GM19099 (cell line): Measurements from ENCODE around the gene AOC3.

Source experiments
- POLR2A ChIP-seq: IDR thresholded peaks from 3 replicates; pipeline ENCODE4 v1.6.1; 2011; ENCODE audit warnings: low read depth; ENCODE audit not compliant: insufficient read length; ENCODE audit errors: extremely low read depth

Gene AOC3

DNA sequence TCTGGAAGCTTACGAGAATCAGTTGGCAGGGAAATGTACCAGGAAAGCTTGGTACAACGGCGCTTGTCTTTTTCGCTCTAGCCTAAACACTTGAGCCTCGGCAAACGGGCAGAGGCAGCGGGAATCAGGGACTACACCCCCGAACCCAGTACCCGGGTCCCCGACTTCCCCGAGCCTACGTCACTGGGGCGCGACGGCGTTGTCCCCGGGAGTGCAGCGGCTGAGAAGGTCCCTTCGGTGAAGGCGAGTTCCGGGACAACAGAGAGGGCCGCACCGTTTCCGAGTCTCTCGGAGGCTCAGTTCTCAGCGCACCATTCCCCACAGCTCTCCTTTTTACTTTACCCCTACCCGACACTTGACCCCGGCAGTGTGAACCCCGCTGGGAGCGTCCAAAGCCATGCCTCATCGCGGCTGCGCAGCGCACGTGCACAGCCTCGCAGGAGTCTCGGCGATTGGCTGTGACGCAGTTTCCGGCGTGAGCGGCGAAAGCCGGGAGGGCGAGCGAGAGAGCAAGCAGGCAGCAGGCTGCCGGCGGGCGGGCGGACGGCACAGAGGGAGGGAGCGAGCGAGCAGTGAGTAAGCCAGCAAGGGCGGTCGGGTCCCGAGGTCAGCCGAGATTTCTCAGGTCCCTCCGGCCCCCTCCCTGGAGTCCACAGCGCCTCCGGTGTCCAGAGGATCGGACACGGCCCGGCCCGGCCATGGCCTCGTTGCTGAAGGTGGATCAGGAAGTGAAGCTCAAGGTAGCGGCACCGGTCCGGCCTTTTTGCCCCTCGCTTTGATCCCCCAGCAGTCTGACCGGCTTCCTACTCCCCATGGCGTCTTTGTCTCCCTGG lies 17.8 kb upstream of the AOC3 start, which contains the start of gene PSME3:
Gene PSME3, plus strand, starts transcription at position 464 of the 833 bp plus-strand sequence. Its CDS starts 235 bp downstream, at position 699.
- TF ChIP-seq POLR2A, result peak; percentile 97

DNA sequence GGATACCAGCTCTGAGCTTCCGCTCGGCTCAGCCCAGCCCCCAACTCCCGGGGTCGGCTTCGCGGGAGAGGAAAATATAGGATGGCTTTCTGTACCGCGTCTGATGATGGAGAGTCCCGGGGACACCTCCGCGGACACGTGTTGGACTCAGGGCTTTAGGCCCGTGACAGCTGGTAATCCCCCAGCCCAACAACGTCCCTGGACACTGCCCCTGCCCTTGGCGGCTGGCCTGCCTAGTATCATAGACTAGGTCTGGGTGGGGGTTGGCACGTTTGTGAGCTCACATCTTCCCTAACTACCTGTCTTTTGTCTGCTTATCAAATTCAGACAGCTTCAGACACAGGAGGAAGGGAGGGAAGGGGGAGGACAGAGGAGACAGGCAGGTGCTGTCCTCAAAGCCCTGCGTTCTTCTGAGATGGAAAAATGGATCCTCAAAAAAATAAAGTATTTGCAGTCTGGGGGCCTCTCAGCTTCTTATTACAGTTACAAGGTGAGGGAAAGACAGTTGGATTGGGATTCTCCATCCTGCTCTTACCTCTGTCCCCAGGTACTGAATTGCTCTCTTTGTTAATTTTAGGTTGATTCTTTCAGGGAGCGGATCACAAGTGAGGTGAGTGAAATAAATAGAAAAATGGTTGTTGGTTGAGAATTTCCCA lies 17.1 kb upstream of the AOC3 start:
- no peak for TF ChIP-seq POLR2A

DNA sequence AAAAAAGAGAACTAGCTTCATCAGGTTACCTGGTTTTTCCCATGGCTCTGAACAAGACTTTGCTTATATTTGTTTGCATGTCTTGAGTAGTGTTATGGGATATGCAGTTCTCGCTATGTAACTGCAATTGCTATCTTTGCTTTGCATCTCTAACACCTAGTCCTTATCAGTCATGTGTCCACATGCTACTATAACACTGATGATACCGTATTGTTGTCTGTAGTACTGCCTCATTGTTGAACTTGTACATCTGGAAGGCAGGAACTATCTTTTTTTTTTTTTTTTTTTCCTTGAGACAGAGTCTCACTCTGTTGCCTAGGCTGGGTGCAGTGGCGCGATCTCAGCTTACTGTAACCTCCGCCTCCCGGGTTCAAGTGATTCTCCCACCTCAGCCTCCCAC lies 15.3 kb upstream of the AOC3 start:
- TF ChIP-seq POLR2A, result no peak

DNA sequence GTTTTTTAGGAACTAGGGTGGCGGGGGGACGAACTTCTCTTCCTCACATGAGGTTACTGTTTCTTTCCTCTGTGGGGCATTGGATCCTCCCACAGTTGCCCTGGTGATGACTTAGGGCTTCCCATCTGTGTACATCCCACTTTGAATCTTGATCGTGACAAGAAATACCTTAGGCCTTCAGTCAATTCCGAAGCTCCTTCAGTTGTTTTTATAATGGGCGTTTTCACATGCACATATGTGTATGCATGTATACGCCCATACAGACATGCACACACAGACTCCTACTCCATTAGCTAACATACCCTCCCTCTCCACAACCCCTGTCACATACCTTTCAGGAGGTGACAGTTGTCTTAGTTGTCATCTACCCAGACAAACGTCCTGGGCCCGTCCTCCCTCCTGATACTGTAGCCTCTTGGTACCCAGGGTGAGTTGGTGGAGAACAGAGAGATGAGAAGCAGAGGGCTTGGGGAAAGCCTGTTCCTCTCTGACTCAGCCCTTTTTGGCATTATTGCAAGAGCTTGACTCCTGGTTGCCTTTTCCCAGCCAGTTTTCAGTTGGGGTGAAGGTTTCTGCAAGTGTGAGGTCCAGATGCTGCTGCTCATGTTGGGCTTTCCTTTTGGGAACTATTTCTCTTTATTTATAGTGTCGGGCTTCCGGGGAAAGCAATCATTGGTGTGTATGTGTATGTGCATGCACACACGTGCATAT lies 8.9 kb upstream of the AOC3 start:
- TF ChIP-seq POLR2A, result no peak

DNA sequence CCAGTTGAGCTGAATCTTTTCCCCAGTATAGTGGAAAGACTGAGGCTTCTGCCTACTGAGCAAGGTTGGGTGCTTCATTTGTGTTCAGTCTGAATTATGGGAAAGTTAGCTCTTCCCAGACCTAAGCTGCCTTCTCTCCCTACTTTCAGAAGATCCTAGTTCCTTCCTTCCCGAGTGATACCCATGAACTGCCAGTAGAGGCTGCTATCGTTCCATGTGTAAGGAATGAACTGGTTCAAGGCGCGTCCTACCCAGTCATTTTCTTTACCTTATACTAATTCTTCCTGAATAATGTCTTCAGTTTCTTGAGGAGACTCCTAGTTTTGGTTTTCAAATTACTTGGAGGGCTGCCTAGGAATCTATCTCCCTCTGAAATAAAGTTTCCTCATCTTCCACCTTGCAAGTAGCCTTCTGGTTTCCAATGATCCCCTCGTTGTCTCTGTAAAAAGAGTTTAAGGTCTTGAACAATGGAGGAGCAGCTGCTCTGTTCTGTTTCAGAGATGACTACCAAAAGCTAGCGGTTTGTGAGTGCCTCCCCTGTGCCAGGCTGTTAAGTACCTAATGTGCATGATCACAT lies 7.6 kb upstream of the AOC3 start:
- no peak for TF ChIP-seq POLR2A

DNA sequence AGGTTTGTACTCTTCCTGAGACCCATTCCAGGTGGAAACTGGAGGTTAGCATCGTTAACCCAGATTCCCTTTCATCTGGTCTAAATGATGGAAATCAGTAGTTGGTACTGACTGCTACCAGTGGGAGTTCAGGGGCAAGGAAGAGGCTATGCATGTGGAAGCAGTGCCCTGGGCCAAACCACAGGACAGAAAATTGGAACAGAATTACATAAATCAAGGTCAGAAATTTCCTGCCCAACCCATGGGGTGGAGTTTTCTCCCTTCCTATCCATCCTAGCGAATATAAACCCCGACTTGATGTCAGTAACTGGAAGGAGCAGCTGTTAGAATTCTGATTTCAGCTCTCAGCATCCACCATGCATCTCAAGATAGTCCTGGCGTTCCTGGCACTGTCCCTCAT lies 6.7 kb upstream of the AOC3 start, which contains the start of gene AOC2:
Gene AOC2, plus strand, starts transcription at position 310 of the 400 bp plus-strand sequence. Its CDS starts 47 bp downstream, at position 357.
- no peak for TF ChIP-seq POLR2A

DNA sequence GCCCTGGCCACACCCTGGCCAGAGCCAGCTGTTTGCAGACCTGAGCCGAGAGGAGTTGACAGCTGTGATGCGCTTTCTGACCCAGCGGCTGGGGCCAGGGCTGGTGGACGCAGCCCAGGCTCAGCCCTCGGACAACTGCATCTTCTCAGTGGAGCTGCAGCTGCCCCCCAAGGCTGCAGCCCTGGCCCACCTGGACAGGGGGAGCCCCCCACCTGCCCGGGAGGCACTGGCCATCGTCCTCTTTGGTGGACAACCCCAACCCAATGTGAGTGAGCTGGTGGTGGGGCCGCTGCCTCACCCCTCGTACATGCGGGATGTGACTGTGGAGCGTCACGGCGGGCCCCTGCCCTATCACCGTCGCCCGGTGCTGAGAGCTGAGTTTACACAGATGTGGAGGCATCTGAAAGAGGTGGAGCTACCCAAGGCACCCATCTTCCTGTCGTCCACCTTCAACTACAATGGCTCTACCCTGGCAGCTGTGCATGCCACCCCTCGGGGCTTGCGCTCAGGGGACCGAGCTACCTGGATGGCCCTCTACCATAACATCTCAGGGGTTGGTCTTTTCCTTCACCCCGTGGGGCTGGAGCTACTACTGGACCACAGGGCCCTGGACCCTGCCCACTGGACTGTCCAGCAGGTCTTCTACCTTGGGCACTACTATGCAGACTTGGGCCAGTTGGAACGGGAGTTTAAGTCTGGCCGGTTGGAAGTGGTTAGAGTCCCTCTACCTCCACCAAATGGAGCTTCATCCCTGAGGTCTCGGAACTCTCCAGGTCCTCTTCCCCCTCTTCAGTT lies 6.0 kb upstream of the AOC3 start:
- TF ChIP-seq POLR2A, result no peak

DNA sequence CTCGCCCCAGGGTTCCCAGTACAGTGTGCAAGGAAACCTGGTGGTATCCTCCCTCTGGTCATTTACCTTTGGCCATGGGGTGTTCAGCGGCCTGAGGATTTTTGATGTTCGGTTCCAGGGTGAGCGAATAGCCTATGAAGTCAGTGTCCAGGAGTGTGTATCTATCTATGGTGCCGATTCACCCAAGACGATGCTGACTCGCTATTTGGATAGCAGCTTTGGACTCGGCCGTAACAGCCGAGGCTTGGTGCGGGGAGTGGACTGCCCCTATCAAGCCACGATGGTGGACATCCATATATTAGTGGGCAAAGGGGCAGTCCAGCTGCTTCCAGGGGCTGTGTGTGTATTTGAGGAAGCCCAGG lies 5.5 kb upstream of the AOC3 start:
- TF ChIP-seq POLR2A, result no peak

DNA sequence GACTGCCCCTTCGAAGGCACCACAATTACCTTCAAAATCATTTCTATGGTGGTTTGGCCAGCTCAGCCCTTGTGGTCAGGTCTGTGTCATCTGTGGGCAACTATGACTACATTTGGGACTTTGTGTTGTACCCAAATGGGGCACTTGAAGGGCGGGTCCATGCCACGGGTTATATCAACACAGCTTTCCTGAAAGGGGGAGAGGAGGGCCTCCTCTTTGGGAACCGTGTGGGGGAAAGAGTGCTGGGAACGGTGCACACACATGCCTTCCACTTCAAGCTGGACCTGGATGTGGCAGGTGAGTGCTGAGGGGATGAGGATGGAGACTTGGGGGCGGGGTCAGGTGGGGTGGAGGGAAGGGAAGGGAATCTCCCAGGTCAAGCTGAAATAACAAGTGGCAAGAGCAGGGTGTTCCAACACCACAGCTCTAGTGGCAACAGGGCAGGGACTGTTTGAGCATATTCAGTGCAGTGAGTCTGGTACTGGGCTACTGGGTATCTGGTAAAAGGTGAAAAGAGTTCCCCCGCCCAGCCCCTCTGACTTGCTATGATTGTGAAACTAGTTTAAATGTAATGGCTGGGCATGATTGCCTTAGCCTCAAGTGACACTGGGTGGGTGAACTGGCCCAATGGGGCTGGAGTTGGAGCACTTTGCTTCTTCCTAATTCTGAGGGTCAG lies 4.9 kb upstream of the AOC3 start:
- no peak for TF ChIP-seq POLR2A

DNA sequence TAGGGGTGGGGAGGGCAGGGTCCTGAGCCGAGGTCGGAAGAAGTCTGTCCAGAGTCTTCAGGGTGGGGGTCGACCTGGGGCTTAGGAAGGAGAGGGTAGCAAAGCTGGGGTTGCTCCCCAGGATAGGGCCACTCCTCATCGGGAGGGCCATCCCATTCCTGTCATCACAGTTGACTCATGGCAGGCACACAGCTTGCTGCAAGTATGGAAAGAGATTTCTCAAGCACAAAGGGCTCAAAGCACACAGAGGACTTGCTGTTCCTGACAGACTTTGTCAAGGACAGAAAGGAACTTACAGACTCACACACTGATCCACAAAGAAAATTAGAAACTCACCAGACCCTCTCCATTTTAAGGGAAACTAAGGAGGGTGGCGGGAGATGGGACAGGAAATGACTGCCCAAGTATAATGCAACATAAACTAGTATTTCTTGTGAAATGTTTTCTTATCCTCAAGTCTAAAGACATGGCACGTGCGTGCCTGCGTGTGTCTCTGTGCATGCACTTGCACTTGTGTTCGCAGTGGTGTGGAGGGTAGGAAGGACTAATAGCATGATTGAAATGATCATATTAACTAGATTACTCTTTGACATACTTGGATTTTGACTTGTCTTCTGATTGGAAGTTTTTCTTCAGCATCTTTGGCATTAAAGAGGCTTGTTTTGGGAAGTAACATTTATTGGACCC lies 4.3 kb upstream of the AOC3 start:
- TF ChIP-seq POLR2A, result no peak

DNA sequence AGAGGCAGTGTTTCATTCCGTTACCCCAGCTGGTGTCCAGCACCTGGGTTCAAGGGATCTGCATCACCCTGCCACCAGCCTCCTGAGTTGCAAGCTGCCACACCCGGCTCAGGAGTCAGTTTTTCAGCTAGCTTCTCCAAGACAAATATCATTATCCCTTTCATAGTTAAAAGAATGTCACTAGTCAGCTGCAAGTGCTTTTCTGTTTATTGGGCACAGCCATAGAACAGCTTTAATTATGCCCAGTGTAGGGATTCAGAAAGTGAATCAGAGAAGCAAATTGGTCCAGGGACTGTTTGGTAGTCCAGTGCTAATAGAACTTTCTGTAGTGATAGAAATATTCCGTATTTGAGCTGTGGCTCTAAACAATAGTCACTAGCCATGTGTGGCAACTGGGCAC lies 2.9 kb upstream of the AOC3 start:
- TF ChIP-seq POLR2A, result no peak

DNA sequence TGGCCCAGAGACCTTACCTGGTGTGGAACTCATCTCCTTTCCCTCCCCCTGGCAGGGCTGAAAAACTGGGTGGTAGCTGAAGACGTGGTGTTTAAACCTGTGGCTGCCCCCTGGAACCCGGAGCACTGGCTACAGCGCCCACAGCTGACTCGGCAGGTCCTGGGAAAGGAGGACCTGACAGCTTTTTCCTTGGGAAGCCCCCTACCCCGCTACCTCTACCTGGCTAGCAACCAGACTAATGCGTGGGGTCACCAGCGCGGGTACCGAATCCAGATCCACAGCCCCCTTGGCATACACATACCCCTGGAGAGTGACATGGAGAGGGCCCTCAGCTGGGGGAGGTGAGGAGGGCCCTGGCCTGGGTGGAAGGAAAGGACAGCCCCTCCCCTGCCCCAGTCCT lies 2.0 kb upstream of the AOC3 start:
- no peak for TF ChIP-seq POLR2A

DNA sequence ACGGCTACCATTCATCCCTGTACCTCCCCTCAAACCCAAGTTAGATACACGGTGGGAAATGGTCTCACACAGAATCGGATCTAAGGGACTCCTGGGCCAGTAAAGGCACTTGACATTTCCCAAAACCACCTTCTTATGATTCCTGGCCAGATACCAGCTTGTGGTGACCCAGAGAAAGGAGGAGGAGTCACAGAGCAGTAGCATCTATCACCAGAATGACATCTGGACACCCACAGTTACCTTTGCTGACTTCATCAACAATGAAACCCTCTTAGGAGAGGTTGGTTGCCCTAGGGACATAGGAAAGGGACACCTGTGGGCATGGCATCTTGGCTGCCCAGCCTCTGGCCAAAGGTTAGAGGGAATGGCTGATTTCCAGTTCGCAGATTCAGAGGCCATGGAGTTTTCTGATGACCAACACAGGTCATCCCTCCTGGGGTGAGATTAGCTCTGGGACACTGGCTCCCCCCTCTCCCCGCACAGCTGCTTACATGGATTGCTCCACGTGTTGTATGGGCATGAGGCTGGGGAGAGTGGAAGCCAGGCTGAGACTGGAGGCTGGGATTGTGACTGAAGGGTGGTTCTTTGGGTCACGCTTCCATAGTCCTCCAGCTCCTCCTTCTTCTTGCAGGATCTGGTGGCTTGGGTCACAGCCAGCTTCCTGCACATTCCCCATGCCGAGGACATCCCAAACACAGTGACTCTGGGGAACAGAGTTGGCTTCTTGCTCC lies 1.4 kb upstream of the AOC3 start:
- TF ChIP-seq POLR2A, result no peak
